Mammary epithelial cell (primary cell): ENCODE results near the gene ANXA6.

ENCODE experiments used
- EZH2 ChIP-seq: IDR thresholded peaks from 2 replicates; pipeline ENCODE4 v1.6.1; 2012; ENCODE audit warnings: low read length, inconsistent platforms, borderline replicate concordance
- TF ChIP-seq, protein P1 (sequence below), 2 donors: IDR thresholded peaks in 1 of 2; conservative IDR thresholded peaks in 1 of 2; 2 replicates each; pipeline ENCODE4 v1.5.1; 2011 to 2012; ENCODE audit warnings: inconsistent platforms in 2 of 2, low read length in 2 of 2, mild to moderate bottlenecking in 2 of 2, control low read depth in 1 of 2, low read depth in 1 of 2; ENCODE audit not compliant: insufficient read depth in 1 of 2; ENCODE audit errors: extremely low read depth in 1 of 2

DNA sequence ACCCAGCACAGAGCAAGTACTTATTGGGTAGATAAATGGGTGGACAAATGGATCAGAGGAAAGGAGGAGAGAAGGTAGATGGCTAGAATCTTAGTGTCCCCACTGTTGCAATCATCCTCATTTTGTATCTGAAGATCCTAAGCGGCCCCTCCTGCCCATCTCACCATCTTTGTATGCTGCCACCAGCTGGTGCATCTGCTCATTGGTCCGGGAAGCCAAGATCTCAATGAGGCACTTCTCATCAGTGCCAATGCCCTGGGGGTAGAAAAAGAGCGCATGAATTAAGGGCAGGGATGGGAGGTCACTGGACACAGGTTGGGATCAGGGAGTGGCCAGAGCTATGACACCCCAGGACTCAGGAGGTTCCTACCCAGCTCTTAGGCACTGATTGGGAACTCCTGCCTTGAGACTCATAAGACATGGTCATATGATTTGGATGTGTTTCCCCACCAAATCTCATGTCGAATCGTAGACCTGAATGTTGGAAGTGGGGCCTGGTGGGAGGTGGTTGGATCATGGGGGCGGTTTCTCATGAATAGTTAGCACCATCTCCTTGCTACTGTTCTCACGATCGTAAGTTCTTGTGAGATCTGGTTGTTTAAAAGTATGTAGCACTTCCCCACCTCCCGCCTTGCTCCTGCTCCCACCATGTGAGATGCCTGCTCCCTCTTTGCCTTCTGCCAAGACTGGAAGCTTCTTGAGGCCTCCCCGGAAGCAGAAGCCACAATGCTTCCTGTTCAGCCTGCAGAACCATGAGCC, 20.3 kb downstream of the ANXA6 start:
- TF ChIP-seq, protein P1, sequence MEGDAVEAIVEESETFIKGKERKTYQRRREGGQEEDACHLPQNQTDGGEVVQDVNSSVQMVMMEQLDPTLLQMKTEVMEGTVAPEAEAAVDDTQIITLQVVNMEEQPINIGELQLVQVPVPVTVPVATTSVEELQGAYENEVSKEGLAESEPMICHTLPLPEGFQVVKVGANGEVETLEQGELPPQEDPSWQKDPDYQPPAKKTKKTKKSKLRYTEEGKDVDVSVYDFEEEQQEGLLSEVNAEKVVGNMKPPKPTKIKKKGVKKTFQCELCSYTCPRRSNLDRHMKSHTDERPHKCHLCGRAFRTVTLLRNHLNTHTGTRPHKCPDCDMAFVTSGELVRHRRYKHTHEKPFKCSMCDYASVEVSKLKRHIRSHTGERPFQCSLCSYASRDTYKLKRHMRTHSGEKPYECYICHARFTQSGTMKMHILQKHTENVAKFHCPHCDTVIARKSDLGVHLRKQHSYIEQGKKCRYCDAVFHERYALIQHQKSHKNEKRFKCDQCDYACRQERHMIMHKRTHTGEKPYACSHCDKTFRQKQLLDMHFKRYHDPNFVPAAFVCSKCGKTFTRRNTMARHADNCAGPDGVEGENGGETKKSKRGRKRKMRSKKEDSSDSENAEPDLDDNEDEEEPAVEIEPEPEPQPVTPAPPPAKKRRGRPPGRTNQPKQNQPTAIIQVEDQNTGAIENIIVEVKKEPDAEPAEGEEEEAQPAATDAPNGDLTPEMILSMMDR (conservative IDR thresholded peaks at IDR 0.05 in 1 of 2, IDR thresholded peaks at IDR 0.05 in 1 of 2; ENCODE audit: extremely low read depth in 1 of 2, insufficient read depth in 1 of 2, low read depth in 1 of 2, low read length in 2 of 2) = no peak
- TF ChIP-seq EZH2 = no peak
